SKM-1 (cell line): ENCODE data around the gene ADAM11.
A peak's percentile ranks its signal among the peaks of the same experiment; 100 is the strongest.

ENCODE experiments used
- DNase-seq: peaks from one replicate; lab custom pipeline; 2025; ENCODE audit not compliant: unreplicated experiment; lab: John Stamatoyannopoulos, UW

Gene ADAM11

GRCh38 chr17:44775136-44775837, 16.5 kb downstream of the ADAM11 start:
- DNase-seq, result peak; percentile 92

- no peak for DNase-seq
Measured at GRCh38 chr17:44775838-44776621, 17.2 kb downstream of the ADAM11 start.

GRCh38 chr17:44776628-44777393, 18.0 kb downstream of the ADAM11 start:
- no peak for DNase-seq

GRCh38 chr17:44777394-44778348, 18.9 kb downstream of the ADAM11 start:
- no peak for DNase-seq

GRCh38 chr17:44778656-44779210, 19.9 kb downstream of the ADAM11 start:
- no peak for DNase-seq

- DNase-seq, result peak; percentile 20
Measured at GRCh38 chr17:44779211-44780025, 20.6 kb downstream of the ADAM11 start.

- no peak for DNase-seq
Measured at GRCh38 chr17:44780161-44780560, 21.4 kb downstream of the ADAM11 start.

GRCh38 chr17:44780845-44781480, 22.2 kb downstream of the ADAM11 start:
- no peak for DNase-seq

- DNase-seq, result no peak
Measured at GRCh38 chr17:44781551-44782325, 22.9 kb downstream of the ADAM11 start.

GRCh38 chr17:44782326-44782850, 23.6 kb downstream of the ADAM11 start:
- no peak for DNase-seq

- no peak for DNase-seq
Measured at GRCh38 chr17:44785921-44786320, 27.1 kb downstream of the ADAM11 start.

- DNase-seq, result no peak
Measured at GRCh38 chr17:44786551-44787081, 27.8 kb downstream of the ADAM11 start.

- no peak for DNase-seq
Measured at GRCh38 chr17:44787271-44787940, 28.6 kb downstream of the ADAM11 start.

- DNase-seq, result no peak
Measured at GRCh38 chr17:44788139-44788538, 29.4 kb downstream of the ADAM11 start.

- no peak for DNase-seq
Measured at GRCh38 chr17:44792276-44792675, 33.5 kb downstream of the ADAM11 start.

- no peak for DNase-seq
Measured at GRCh38 chr17:44793885-44794842, 35.4 kb downstream of the ADAM11 start.
